ENCODE data around the gene APBB1IP.

DNA sequence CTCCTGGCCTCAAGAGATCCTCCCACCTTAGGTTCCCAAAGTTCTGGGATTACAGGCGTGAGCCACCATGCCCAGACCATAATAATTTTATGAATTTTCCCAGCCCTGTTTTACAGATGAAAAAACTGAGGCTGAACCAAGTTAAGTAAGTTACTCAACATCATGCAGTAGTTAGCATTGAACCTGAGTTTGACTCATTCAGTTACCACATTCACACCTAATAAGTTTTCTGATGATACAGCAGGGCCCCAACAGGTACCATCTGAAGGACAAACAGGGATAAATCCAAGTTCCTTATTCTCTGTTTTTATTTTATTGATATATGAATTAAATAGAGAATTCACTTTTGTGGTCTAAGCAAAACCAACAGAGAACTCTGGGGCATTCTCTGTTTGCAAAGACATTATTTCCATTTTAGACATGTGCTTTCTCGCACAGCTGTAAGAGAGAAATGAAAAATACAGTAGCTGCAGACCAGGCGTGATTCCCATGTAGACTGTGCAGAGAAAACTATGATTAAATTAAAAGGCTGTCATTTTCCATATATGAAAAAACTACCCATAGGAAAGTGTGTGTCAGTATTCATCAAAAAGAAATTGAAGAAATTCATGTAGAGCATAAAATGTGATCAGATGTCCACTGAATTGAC is 26.6 kb downstream of the APBB1IP start:
- no peak for TF ChIP-seq POLR2A (IDR thresholded peaks at IDR 0.05)
- TF ChIP-seq, protein P1, sequence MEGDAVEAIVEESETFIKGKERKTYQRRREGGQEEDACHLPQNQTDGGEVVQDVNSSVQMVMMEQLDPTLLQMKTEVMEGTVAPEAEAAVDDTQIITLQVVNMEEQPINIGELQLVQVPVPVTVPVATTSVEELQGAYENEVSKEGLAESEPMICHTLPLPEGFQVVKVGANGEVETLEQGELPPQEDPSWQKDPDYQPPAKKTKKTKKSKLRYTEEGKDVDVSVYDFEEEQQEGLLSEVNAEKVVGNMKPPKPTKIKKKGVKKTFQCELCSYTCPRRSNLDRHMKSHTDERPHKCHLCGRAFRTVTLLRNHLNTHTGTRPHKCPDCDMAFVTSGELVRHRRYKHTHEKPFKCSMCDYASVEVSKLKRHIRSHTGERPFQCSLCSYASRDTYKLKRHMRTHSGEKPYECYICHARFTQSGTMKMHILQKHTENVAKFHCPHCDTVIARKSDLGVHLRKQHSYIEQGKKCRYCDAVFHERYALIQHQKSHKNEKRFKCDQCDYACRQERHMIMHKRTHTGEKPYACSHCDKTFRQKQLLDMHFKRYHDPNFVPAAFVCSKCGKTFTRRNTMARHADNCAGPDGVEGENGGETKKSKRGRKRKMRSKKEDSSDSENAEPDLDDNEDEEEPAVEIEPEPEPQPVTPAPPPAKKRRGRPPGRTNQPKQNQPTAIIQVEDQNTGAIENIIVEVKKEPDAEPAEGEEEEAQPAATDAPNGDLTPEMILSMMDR (IDR thresholded peaks at IDR 0.05), result no peak

Data from stomach (tissue), 4 donors.